ENCODE measurements around the gene CALD1.

GRCh38 chr7:134910214-134910890 lies 130.9 kb downstream of the CALD1 start:
- TF ChIP-seq CTCF (IDR thresholded peaks at IDR 0.05) (no peak), MAZ (IDR thresholded peaks at IDR 0.05; ENCODE audit: borderline replicate concordance, low read depth, low read length) (no peak), POLR2A (IDR thresholded peaks at IDR 0.05; ENCODE audit: low read length) (no peak), BCL3 (IDR thresholded peaks at IDR 0.05) (no peak), EP300 (IDR thresholded peaks at IDR 0.05) (no peak), PHF8 (IDR thresholded peaks at IDR 0.05; ENCODE audit: borderline replicate concordance, low read depth) (no peak), USF2 (IDR thresholded peaks at IDR 0.05) (no peak), RFX5 (IDR thresholded peaks at IDR 0.05) (no peak), REST (IDR thresholded peaks at IDR 0.05) (no peak), SMC3 (IDR thresholded peaks at IDR 0.05) (no peak), JUNB (IDR thresholded peaks at IDR 0.05) (no peak), CEBPB (IDR thresholded peaks at IDR 0.05) (no peak), RNF2 (IDR thresholded peaks at IDR 0.05; ENCODE audit: borderline replicate concordance, low read depth) (no peak), MAFK (IDR thresholded peaks at IDR 0.05; ENCODE audit: partially characterized antibody) (no peak)

Measured in A549 (cell line).